Measurements from ENCODE around the gene PCGF5. TPM values are rescaled to one million over a fixed set of nuclear protein-coding genes. Genes with fewer than 3 reads are reported as not detected.
A peak's percentile ranks its signal among the peaks of the same experiment; 100 is the strongest.

The PCGF5 gene
- total and polyA plus RNA-seq, 4 donors: 17.1 to 48.7 (median 24.9) TPM

GRCh38 chr10:91208642-91209041, 11.8 kb upstream of the PCGF5 start:
- Histone ChIP-seq H3K27me3 (ENCODE audit: control insufficient read depth, insufficient read depth, low read length) (no peaks in the 10 kb centered on the region), H3K27ac (ENCODE audit: low read depth, low read length) (no peak overlapping the region), H3K4me3 (ENCODE audit: low read depth, low read length) (no peak overlapping the region), H3K9me3 (ENCODE audit: control insufficient read depth, insufficient read depth, low read length) (no peaks in the 10 kb centered on the region), H3K36me3 (ENCODE audit: control insufficient read depth, insufficient read depth, low read length) (no peaks in the 10 kb centered on the region), H3K4me1 (ENCODE audit: control insufficient read depth, insufficient read depth, low read length) (no peaks in the 10 kb centered on the region)
- no peak for DNase-seq (ENCODE audit: low read depth in 4 of 6, low spot score in 6 of 6)

- H3K36me3 ChIP-seq (ENCODE audit: control insufficient read depth, insufficient read depth, low read length): no peaks in the 10 kb centered on the region
- H3K4me1 ChIP-seq (ENCODE audit: control insufficient read depth, insufficient read depth, low read length): no peaks in the 10 kb centered on the region
- no peaks in the 10 kb centered on the region for H3K9me3 ChIP-seq (ENCODE audit: control insufficient read depth, insufficient read depth, low read length)
- 70% methylated on average over 1 of the region's 3 CpGs for WGBS (ENCODE audit: insufficient coverage)
- H3K27ac ChIP-seq (ENCODE audit: low read depth, low read length): no peak overlapping the region
- no peaks in the 10 kb centered on the region for H3K27me3 ChIP-seq (ENCODE audit: control insufficient read depth, insufficient read depth, low read length)
- no peak for DNase-seq (ENCODE audit: low read depth in 4 of 6, low spot score in 6 of 6)
- no peak overlapping the region for H3K4me3 ChIP-seq (ENCODE audit: low read depth, low read length)
These were observed 10.4 kb upstream of the PCGF5 start for GRCh38 chr10:91210014-91210413.

- Histone ChIP-seq H3K27me3 (ENCODE audit: control insufficient read depth, insufficient read depth, low read length) (no peaks in the 10 kb centered on the region), H3K4me1 (ENCODE audit: control insufficient read depth, insufficient read depth, low read length) (no peaks in the 10 kb centered on the region), H3K9me3 (ENCODE audit: control insufficient read depth, insufficient read depth, low read length) (no peaks in the 10 kb centered on the region), H3K27ac (ENCODE audit: low read depth, low read length) (no peak overlapping the region), H3K4me3 (ENCODE audit: low read depth, low read length) (no peak overlapping the region), H3K36me3 (ENCODE audit: control insufficient read depth, insufficient read depth, low read length) (no peaks in the 10 kb centered on the region)
- peak in 2 of 6 donors; percentile 7 to 22 for DNase-seq (ENCODE audit: low read depth in 4 of 6, low spot score in 6 of 6)
These were observed 10.0 kb upstream of the PCGF5 start for GRCh38 chr10:91210435-91210834.

GRCh38 chr10:91211675-91212074, 8.8 kb upstream of the PCGF5 start:
- 53% methylated on average over 1 of the region's 2 CpGs for WGBS (ENCODE audit: insufficient coverage)
- Histone ChIP-seq H3K36me3 (ENCODE audit: control insufficient read depth, insufficient read depth, low read length) (no peaks in the 10 kb centered on the region), H3K4me3 (ENCODE audit: low read depth, low read length) (no peak overlapping the region), H3K9me3 (ENCODE audit: control insufficient read depth, insufficient read depth, low read length) (no peaks in the 10 kb centered on the region), H3K27ac (ENCODE audit: low read depth, low read length) (no peak overlapping the region), H3K4me1 (ENCODE audit: control insufficient read depth, insufficient read depth, low read length) (no peaks in the 10 kb centered on the region), H3K27me3 (ENCODE audit: control insufficient read depth, insufficient read depth, low read length) (no peaks in the 10 kb centered on the region)
- no peak for DNase-seq (ENCODE audit: low read depth in 4 of 6, low spot score in 6 of 6)

- H3K27ac ChIP-seq (ENCODE audit: low read depth, low read length): no peak overlapping the region
- no peak for DNase-seq (ENCODE audit: low read depth in 4 of 6, low spot score in 6 of 6)
- no peaks in the 10 kb centered on the region for H3K4me1 ChIP-seq (ENCODE audit: control insufficient read depth, insufficient read depth, low read length)
- no peak overlapping the region for H3K4me3 ChIP-seq (ENCODE audit: low read depth, low read length)
- WGBS (ENCODE audit: insufficient coverage): no CpG with 5 or more reads among the region's 2 CpGs
- H3K27me3 ChIP-seq (ENCODE audit: control insufficient read depth, insufficient read depth, low read length): no peaks in the 10 kb centered on the region
- H3K9me3 ChIP-seq (ENCODE audit: control insufficient read depth, insufficient read depth, low read length): no peaks in the 10 kb centered on the region
- no peaks in the 10 kb centered on the region for H3K36me3 ChIP-seq (ENCODE audit: control insufficient read depth, insufficient read depth, low read length)
These were observed 5.6 kb upstream of the PCGF5 start for GRCh38 chr10:91214911-91215310.

GRCh38 chr10:91215384-91215783, 5.1 kb upstream of the PCGF5 start:
- H3K27me3 ChIP-seq (ENCODE audit: control insufficient read depth, insufficient read depth, low read length): no peaks in the 10 kb centered on the region
- H3K27ac ChIP-seq (ENCODE audit: low read depth, low read length): no peak overlapping the region
- no peak overlapping the region for H3K4me3 ChIP-seq (ENCODE audit: low read depth, low read length)
- no peaks in the 10 kb centered on the region for H3K36me3 ChIP-seq (ENCODE audit: control insufficient read depth, insufficient read depth, low read length)
- no peaks in the 10 kb centered on the region for H3K9me3 ChIP-seq (ENCODE audit: control insufficient read depth, insufficient read depth, low read length)
- no peak for DNase-seq (ENCODE audit: low read depth in 4 of 6, low spot score in 6 of 6)
- H3K4me1 ChIP-seq (ENCODE audit: control insufficient read depth, insufficient read depth, low read length): peaks cover 4% of the 10 kb centered on the region
- WGBS (ENCODE audit: insufficient coverage): no CpG with 5 or more reads among the region's 2 CpGs

GRCh38 chr10:91219371-91220193, 881 bp upstream of the PCGF5 start:
- 80% methylated on average over 2 of the region's 8 CpGs for WGBS (ENCODE audit: insufficient coverage)
- Histone ChIP-seq H3K4me1 (ENCODE audit: control insufficient read depth, insufficient read depth, low read length) (peaks cover 4% of the 10 kb centered on the region), H3K27ac (ENCODE audit: low read depth, low read length) (no peak overlapping the region)

GRCh38 chr10:91220954-91221675, 652 bp downstream of the PCGF5 start:
- Histone ChIP-seq H3K4me1 (ENCODE audit: control insufficient read depth, insufficient read depth, low read length) (peaks cover 4% of the 10 kb centered on the region), H3K4me3 (ENCODE audit: low read depth, low read length) (peak overlapping the region; percentile 55), H3K36me3 (ENCODE audit: control insufficient read depth, insufficient read depth, low read length) (no peaks in the 10 kb centered on the region), H3K9me3 (ENCODE audit: control insufficient read depth, insufficient read depth, low read length) (no peaks in the 10 kb centered on the region), H3K27me3 (ENCODE audit: control insufficient read depth, insufficient read depth, low read length) (no peaks in the 10 kb centered on the region), H3K27ac (ENCODE audit: low read depth, low read length) (peak overlapping the region; percentile 10)
- 0% methylated on average over 34 of the region's 40 CpGs for WGBS (ENCODE audit: insufficient coverage)
- DNase-seq (ENCODE audit: low read depth in 4 of 6, low spot score in 6 of 6): peak in 3 of 6 donors; percentile 4 to 30 (median 6)

More at GRCh38 chr10:91219371-91220193, 881 bp upstream of the PCGF5 start:
- DNase-seq (ENCODE audit: low read depth in 4 of 6, low spot score in 6 of 6): no peak
- Histone ChIP-seq H3K9me3 (ENCODE audit: control insufficient read depth, insufficient read depth, low read length) (no peaks in the 10 kb centered on the region), H3K27me3 (ENCODE audit: control insufficient read depth, insufficient read depth, low read length) (no peaks in the 10 kb centered on the region), H3K36me3 (ENCODE audit: control insufficient read depth, insufficient read depth, low read length) (no peaks in the 10 kb centered on the region), H3K4me3 (ENCODE audit: low read depth, low read length) (peak overlapping the region; percentile 52)

GRCh38 chr10:91226093-91226492, 5.6 kb downstream of the PCGF5 start:
- no peaks in the 10 kb centered on the region for H3K27me3 ChIP-seq (ENCODE audit: control insufficient read depth, insufficient read depth, low read length)
- H3K4me3 ChIP-seq (ENCODE audit: low read depth, low read length): no peak overlapping the region
- no peaks in the 10 kb centered on the region for H3K9me3 ChIP-seq (ENCODE audit: control insufficient read depth, insufficient read depth, low read length)
- H3K4me1 ChIP-seq (ENCODE audit: control insufficient read depth, insufficient read depth, low read length): no peaks in the 10 kb centered on the region
- H3K27ac ChIP-seq (ENCODE audit: low read depth, low read length): no peak overlapping the region
- WGBS (ENCODE audit: insufficient coverage): 50% methylated on average over 1 of the region's 3 CpGs
- DNase-seq (ENCODE audit: low read depth in 4 of 6, low spot score in 6 of 6): no peak
- H3K36me3 ChIP-seq (ENCODE audit: control insufficient read depth, insufficient read depth, low read length): no peaks in the 10 kb centered on the region

GRCh38 chr10:91227576-91227975, 7.1 kb downstream of the PCGF5 start:
- no peaks in the 10 kb centered on the region for H3K36me3 ChIP-seq (ENCODE audit: control insufficient read depth, insufficient read depth, low read length)
- no peak overlapping the region for H3K4me3 ChIP-seq (ENCODE audit: low read depth, low read length)
- H3K27me3 ChIP-seq (ENCODE audit: control insufficient read depth, insufficient read depth, low read length): no peaks in the 10 kb centered on the region
- 83% methylated on average over 1 of the region's 1 CpG for WGBS (ENCODE audit: insufficient coverage)
- DNase-seq (ENCODE audit: low read depth in 4 of 6, low spot score in 6 of 6): no peak
- H3K4me1 ChIP-seq (ENCODE audit: control insufficient read depth, insufficient read depth, low read length): no peaks in the 10 kb centered on the region
- no peak overlapping the region for H3K27ac ChIP-seq (ENCODE audit: low read depth, low read length)
- H3K9me3 ChIP-seq (ENCODE audit: control insufficient read depth, insufficient read depth, low read length): no peaks in the 10 kb centered on the region
